Osteocyte (in vitro differentiated cells): Measurements from ENCODE around the gene PDIK1L. TPM values are rescaled to one million over a fixed set of nuclear protein-coding genes. Genes with fewer than 3 reads are reported as not detected.

Source experiments
- DNase-seq: peaks from one replicate; pipeline ENCODE4 v3.0.0; 2021; ENCODE audit warnings: mixed read lengths; ENCODE audit not compliant: unreplicated experiment; ENCODE audit errors: extremely low spot score
- H3K27ac Mint-ChIP-seq: one replicate; pipeline ENCODE4 v1.8.0; 2021; ENCODE audit warnings: mild to moderate bottlenecking, mixed read lengths; ENCODE audit not compliant: unreplicated experiment
- H3K27me3 Mint-ChIP-seq: one replicate; pipeline ENCODE4 v1.8.0; 2021; ENCODE audit warnings: mixed read lengths; ENCODE audit not compliant: unreplicated experiment
- H3K36me3 Mint-ChIP-seq: one replicate; pipeline ENCODE4 v1.8.0; 2021; ENCODE audit warnings: mixed read lengths; ENCODE audit not compliant: unreplicated experiment
- H3K4me1 Mint-ChIP-seq: one replicate; pipeline ENCODE4 v1.8.0; 2021; ENCODE audit warnings: mixed read lengths; ENCODE audit not compliant: unreplicated experiment
- H3K4me3 Mint-ChIP-seq: one replicate; pipeline ENCODE4 v1.8.0; 2021; ENCODE audit warnings: mild to moderate bottlenecking, moderate library complexity, mixed read lengths; ENCODE audit not compliant: unreplicated experiment
- H3K9me3 Mint-ChIP-seq: one replicate; pipeline ENCODE4 v1.8.0; 2021; ENCODE audit warnings: mixed read lengths; ENCODE audit not compliant: unreplicated experiment
- CTCF ChIP-seq: fragments of 200-600 bp; sonication (generic); IDR thresholded peaks from 2 replicates; pipeline ENCODE4 v1.5.0; 2021; ENCODE audit warnings: antibody characterized with exemption, mild to moderate bottlenecking, moderate library complexity
- total RNA-seq: library from RNA; stranded (reverse); gene quantifications from 2 replicates; pipeline ENCODE4 v1.2.1, GENCODE V29; 2021

The PDIK1L gene
- total RNA-seq, 1 donor from 2014 or later: 7.8 TPM

GRCh38 chr1:26159743-26160039, 48.1 kb downstream of the PDIK1L start:
- H3K4me1 Mint-ChIP-seq: peaks cover 18% of the 10 kb centered on the region
- H3K27ac Mint-ChIP-seq: no peak overlapping the region
- H3K36me3 Mint-ChIP-seq: no peaks in the 10 kb centered on the region

GRCh38 chr1:26160527-26161414, 49.1 kb downstream of the PDIK1L start:
- H3K9me3 Mint-ChIP-seq: no peaks in the 10 kb centered on the region
- H3K4me3 Mint-ChIP-seq: peak overlapping the region; percentile 48
- no peak overlapping the region for H3K27ac Mint-ChIP-seq
- no peak for DNase-seq
- peaks cover 3% of the 10 kb centered on the region for H3K27me3 Mint-ChIP-seq
- TF ChIP-seq CTCF: no peak
- H3K36me3 Mint-ChIP-seq: no peaks in the 10 kb centered on the region
- peaks cover 22% of the 10 kb centered on the region for H3K4me1 Mint-ChIP-seq

More at GRCh38 chr1:26159743-26160039, 48.1 kb downstream of the PDIK1L start:
- Mint-ChIP-seq H3K9me3 (no peaks in the 10 kb centered on the region), H3K27me3 (peaks cover 13% of the 10 kb centered on the region), H3K4me3 (no peak overlapping the region)
- TF ChIP-seq CTCF: no peak
- DNase-seq: no peak

GRCh38 chr1:26161415-26162219, 50.0 kb downstream of the PDIK1L start:
- H3K27ac Mint-ChIP-seq: no peak overlapping the region
- H3K9me3 Mint-ChIP-seq: no peaks in the 10 kb centered on the region

GRCh38 chr1:26162220-26162709, 50.6 kb downstream of the PDIK1L start:
- H3K4me3 Mint-ChIP-seq: peak overlapping the region; percentile 62
- DNase-seq: no peak
- no peak overlapping the region for H3K27ac Mint-ChIP-seq
- H3K4me1 Mint-ChIP-seq: peaks cover 16% of the 10 kb centered on the region
- TF ChIP-seq CTCF: no peak
- H3K27me3 Mint-ChIP-seq: no peaks in the 10 kb centered on the region
- H3K9me3 Mint-ChIP-seq: no peaks in the 10 kb centered on the region
- no peaks in the 10 kb centered on the region for H3K36me3 Mint-ChIP-seq

More at GRCh38 chr1:26161415-26162219, 50.0 kb downstream of the PDIK1L start:
- peak; percentile 37 for TF ChIP-seq CTCF
- no peaks in the 10 kb centered on the region for H3K36me3 Mint-ChIP-seq
- H3K27me3 Mint-ChIP-seq: no peaks in the 10 kb centered on the region
- peaks cover 18% of the 10 kb centered on the region for H3K4me1 Mint-ChIP-seq
- DNase-seq: no peak
- peak overlapping the region; percentile 62 for H3K4me3 Mint-ChIP-seq

GRCh38 chr1:26163684-26164035, 52.0 kb downstream of the PDIK1L start:
- Mint-ChIP-seq H3K27me3 (no peaks in the 10 kb centered on the region), H3K9me3 (no peaks in the 10 kb centered on the region), H3K4me3 (peak overlapping the region; percentile 14), H3K4me1 (peaks cover 16% of the 10 kb centered on the region), H3K27ac (no peak overlapping the region), H3K36me3 (no peaks in the 10 kb centered on the region)
- DNase-seq: no peak
- no peak for TF ChIP-seq CTCF
